Measurements from ENCODE around the gene GART.

The GART gene

DNA sequence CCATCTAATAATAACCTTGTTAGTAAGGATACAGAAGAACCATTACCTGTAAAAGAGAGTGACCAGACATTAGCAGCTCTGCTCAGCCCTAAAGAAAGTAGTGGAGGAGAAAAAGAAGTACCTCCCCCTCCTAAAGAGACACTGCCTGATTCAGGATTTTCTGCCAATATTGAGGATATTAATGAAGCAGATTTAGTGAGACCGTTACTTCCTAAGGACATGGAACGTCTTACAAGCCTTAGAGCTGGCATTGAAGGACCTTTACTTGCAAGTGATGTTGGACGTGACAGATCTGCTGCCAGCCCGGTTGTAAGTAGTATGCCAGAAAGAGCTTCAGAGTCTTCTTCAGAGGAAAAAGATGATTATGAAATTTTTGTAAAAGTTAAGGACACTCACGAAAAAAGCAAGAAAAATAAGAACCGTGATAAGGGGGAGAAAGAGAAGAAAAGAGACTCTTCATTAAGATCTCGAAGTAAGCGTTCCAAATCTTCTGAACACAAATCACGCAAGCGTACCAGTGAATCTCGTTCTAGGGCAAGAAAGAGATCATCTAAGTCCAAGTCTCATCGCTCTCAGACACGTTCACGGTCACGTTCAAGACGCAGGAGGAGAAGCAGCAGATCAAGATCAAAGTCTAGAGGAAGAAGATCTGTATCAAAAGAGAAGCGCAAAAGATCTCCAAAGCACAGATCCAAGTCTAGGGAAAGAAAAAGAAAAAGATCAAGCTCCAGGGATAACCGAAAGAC lies 12.5 kb upstream of the GART start:
- DNase-seq (ENCODE audit: low read depth in 2 of 3, low spot score in 1 of 3) = no peak

DNA sequence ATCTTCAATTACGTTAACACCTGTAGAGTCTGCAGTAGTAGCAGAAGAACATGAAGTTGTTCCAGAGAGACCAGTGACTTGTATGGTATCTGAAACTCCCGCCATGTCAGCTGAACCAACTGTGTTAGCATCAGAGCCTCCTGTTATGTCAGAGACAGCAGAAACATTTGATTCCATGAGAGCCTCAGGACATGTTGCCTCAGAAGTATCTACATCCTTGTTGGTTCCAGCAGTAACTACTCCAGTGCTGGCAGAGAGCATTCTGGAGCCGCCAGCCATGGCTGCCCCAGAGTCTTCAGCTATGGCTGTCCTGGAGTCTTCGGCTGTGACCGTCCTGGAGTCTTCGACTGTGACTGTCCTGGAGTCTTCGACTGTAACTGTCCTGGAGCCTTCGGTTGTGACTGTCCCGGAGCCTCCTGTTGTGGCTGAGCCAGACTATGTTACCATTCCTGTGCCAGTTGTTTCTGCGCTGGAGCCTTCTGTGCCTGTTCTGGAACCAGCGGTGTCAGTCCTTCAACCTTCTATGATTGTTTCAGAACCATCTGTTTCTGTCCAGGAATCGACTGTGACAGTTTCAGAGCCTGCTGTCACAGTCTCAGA lies 11.2 kb upstream of the GART start:
- no peak for DNase-seq (ENCODE audit: low read depth in 2 of 3, low spot score in 1 of 3)

DNA sequence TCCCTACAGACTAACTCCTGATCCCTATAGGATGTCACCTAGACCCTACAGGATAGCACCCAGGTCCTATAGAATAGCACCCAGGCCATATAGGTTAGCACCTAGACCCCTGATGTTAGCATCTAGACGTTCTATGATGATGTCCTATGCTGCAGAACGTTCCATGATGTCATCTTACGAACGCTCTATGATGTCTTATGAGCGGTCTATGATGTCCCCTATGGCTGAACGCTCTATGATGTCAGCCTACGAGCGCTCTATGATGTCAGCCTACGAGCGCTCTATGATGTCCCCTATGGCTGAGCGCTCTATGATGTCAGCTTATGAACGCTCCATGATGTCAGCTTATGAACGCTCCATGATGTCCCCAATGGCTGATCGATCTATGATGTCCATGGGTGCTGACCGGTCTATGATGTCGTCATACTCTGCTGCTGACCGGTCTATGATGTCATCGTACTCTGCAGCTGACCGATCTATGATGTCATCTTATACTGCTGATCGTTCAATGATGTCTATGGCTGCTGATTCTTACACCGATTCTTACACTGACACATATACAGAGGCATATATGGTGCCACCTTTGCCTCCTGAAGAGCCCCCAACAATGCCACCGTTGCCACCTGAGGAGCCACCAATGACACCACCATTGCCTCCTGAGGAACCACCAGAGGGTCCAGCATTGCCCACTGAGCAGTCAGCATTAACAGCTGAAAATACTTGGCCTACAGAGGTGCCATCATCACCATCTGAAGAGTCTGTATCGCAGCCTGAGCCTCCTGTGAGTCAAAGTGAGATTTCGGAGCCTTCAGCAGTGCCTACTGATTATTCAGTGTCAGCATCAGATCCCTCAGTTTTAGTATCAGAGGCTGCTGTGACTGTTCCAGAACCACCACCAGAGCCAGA lies 10.4 kb upstream of the GART start:
- DNase-seq (ENCODE audit: low read depth in 2 of 3, low spot score in 1 of 3) = no peak

DNA sequence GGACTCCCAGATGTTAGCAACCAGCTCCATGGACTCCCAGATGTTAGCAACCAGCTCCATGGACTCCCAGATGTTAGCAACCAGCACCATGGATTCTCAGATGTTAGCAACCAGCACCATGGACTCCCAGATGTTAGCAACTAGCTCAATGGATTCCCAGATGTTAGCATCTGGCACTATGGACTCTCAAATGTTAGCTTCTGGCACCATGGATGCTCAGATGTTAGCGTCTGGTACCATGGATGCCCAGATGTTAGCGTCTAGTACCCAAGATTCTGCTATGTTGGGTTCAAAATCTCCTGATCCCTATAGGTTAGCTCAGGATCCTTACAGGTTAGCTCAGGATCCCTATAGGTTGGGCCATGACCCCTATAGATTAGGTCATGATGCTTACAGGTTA lies 9.7 kb upstream of the GART start:
- no peak for DNase-seq (ENCODE audit: low read depth in 2 of 3, low spot score in 1 of 3)

DNA sequence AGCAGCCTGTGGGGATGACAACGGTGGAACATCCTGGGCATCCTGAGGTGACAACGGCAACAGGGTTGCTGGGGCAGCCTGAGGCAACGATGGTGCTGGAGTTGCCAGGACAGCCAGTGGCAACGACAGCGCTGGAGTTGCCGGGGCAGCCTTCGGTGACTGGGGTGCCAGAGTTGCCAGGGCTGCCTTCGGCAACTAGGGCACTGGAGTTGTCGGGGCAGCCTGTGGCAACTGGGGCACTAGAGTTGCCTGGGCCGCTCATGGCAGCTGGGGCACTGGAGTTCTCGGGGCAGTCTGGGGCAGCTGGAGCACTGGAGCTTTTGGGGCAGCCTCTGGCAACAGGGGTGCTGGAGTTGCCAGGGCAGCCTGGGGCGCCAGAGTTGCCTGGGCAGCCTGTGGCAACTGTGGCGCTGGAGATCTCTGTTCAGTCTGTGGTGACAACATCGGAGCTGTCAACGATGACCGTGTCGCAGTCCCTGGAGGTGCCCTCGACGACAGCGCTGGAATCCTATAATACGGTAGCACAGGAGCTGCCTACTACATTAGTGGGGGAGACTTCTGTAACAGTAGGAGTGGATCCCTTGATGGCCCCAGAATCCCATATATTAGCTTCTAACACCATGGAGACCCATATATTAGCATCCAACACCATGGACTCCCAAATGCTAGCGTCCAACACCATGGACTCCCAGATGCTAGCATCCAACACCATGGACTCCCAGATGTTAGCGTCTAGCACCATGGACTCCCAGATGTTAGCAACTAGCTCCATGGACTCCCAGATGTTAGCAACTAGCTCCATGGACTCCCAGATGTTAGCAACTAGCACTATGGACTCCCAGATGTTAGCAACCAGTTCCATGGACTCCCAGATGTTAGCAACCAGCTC lies 9.1 kb upstream of the GART start:
- no peak for DNase-seq (ENCODE audit: low read depth in 2 of 3, low spot score in 1 of 3)

DNA sequence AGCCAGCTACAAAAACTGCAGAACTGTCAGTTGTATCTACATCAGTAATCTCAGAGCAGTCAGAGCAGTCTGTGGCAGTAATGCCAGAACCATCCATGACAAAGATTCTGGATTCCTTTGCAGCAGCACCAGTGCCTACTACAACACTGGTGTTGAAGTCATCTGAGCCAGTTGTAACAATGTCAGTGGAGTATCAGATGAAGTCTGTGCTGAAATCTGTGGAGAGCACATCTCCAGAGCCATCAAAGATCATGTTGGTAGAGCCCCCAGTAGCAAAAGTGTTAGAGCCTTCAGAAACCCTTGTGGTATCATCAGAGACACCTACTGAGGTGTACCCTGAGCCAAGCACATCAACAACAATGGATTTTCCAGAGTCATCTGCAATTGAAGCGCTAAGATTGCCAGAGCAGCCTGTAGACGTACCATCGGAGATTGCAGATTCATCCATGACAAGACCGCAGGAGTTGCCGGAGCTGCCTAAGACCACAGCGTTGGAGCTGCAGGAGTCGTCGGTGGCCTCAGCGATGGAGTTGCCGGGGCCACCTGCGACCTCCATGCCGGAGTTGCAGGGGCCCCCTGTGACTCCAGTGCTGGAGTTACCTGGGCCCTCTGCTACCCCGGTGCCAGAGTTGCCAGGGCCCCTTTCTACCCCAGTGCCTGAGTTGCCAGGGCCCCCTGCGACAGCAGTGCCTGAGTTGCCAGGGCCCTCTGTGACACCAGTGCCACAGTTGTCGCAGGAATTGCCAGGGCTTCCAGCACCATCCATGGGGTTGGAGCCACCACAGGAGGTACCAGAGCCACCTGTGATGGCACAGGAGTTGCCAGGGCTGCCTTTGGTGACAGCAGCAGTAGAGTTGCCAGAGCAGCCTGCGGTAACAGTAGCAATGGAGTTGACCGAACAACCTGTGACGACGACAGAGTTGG lies 8.2 kb upstream of the GART start:
- no peak for DNase-seq (ENCODE audit: low read depth in 2 of 3, low spot score in 1 of 3)

DNA sequence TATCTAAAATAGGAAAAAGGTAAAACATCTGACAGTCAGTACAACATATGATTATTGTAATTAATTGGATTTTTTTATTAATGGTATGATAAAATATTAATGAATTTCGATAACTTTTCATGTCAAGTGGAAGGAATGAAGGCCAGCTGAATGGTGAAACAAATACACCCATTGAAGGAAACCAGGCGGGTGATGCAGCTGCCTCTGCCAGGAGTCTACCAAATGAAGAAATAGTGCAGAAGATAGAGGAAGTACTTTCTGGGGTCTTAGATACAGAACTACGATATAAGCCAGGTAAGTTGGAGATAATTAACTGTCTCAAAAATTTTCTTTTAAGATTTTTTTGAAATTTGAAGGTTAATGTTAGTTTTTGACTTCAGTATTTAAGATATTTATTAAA lies 4.2 kb upstream of the GART start:
- DNase-seq (ENCODE audit: low read depth in 2 of 3, low spot score in 1 of 3) = no peak

DNA sequence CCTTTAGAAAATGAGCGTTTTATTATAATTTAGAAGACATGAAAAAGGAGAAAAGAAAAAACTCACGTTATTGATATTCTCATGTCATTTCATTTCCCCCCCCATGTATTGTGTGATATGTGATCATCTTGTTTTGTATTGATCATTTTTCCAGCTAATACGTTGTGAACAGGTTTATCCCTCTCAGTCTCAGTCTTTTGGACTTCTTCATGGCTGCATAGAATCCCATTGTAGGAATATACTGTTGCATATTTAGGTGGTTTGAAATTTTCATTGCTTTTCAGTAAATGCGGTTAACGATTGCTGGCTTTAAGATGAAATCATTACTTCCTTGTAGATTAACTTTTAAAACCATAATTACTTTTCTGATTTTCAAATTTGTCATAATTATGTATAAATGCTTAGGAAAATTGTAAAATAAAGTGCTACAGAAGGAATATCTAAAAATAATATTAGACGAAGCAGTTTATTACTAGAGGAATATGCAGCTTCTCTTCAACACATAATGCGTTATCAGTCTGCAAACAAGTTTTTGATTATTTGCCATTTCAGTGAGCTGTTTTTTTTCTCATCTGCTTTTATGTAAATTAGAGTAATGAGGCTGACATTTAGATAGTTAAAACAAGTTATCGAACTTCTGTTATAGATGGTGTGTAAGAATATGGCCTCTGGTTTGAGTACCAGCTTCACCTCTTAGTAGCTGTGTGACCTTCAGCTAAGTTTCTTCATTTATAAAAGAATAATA lies 2.7 kb upstream of the GART start:
- DNase-seq (ENCODE audit: low read depth in 2 of 3, low spot score in 1 of 3) = no peak

DNA sequence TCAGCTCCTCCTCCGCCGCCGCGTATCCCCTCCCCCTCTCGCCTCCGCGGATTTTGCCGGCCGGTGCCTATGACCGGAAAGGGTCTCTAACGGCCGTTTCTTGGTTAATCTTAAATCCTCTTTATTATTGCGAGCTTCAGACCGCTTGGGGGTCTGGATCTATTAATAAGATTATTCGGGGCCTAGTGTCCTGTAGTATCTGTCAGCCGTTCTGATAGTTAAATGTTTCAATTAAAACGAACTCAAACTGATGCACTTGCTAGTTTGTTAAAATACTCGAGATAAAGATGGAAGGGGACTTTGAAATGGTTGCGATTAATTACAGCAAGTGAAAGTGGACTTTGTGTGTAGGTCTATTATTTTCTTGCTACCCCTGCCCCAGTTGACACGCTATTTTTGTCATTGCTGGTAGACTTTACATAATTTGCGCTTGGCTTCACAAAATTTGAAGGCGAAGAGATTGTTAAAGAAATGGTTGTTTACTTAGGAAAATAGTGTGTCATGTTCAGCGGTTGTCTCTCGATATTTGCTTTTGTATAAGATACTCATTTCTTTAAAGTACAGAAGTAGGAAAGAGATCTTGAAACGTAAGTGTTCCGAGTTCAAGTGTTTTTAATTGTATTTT lies 1.7 kb upstream of the GART start:
- peak; percentile 57 to 75 (median 70) for DNase-seq (ENCODE audit: low read depth in 2 of 3, low spot score in 1 of 3)

DNA sequence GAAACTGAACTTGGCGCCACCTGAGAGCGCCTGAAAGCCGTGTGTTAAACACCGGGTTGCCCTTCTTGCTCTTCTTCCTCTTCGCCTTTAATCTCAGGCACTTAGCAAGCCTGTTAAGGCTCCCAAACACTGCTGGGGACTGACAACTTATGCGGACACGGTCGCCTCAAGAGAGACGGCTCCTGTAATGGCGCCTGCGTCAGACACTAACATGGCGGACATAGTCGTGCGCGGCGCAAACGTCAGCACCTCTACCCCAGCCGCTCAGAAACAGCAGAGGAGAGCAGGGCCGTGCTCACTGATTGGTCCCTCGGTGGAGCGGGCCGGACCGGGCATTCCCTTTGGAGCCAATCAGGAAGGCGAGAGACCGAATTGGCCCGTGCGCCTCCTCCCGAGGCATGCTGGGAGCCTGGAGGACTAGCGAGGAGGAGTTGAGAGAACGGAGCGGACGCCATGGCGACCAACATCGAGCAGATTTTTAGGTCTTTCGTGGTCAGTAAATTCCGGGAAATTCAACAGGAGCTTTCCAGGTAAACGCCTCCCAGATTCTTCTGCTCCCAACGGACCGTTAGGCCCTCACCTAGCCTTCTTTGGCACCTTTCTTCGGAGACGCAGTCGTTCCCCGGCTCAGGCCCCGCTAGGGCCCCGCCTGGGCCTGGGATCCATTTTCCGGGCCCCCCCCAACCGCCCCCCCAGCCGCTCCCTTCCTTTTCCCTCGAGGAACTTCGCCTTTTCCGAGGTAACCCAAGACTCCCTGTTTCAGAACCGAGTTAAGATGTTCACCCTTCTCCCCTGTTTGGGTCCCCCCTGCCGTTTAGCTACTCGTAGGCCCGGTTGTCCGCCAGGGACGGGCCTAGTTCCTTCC lies 955 bp upstream of the GART start, which contains the start of gene SON:
TSS of gene SON (plus strand) at position 399 of the 865 bp plus-strand sequence. CDS start at position 454, 55 bp downstream.
- peak; percentile 90 to 98 (median 97) for DNase-seq (ENCODE audit: low read depth in 2 of 3, low spot score in 1 of 3)

DNA sequence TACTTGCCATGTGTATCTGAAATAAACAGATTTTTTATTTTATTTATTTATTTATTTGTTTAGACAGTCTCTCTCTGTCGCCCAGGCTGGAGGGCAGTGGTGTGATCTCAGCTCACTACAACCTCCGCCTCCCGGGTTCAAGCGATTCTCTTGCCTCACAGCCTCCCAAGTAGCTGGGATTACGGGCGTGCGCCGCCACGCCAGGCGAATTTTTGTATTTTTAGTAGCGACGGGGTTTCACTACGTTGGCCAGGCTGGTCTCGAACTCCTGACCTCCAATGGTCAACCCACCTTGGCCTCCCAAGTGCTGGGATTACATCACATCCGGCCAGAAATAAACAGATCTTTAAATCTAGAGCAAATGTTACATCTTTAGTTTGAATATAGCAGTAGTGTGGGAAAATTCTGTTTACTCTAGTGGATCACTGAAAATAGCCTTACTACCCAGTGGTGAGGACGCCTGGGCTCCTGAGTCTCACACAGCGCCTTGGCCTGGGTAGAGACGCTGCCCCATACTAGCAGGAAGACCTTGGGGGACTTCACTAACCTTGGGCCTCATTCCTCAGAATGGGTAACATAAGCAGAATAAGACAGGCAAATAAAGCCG lies 709 bp downstream of the GART start:
- peak in 1 of 3 donors; percentile 15 for DNase-seq (ENCODE audit: low read depth in 2 of 3, low spot score in 1 of 3)

DNA sequence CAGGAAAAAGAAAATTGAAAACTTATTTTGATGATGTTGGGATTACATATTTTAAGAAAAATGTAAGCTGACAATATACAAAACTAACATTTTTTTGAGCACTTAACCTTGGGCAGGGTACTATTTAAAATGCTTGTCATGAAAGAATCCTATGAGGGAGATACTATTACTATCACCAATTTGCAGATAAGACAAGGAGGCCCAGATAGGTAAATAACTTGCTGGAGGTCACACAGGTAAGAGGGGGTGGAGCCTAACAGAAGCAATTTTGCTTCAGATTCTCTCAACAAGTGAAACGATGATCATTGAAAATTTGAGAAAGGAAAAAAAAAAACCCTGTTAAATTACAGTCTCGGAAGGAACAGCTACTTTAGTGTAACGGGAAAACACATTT lies 1.2 kb downstream of the GART start:
- DNase-seq (ENCODE audit: low read depth in 2 of 3, low spot score in 1 of 3) = no peak

DNA sequence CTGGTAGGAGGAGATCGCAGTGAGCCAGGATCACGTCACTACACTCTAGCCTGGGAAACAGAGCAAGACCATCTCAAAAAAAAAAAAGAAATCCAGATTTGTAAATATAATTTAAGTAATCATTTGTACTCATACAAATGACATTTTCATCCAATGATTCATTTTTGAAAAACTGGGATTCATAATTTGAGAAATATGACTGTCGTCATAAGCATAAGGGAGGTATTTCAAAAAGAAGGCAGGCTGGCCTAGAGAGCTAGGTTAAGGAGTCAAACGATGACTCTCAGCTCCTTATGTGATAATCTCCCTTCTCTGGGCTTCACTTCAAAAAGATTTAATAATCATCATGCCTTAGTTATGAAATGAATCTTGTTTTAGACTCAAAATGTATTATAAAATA lies 2.3 kb downstream of the GART start:
- DNase-seq (ENCODE audit: low read depth in 2 of 3, low spot score in 1 of 3) = no peak

DNA sequence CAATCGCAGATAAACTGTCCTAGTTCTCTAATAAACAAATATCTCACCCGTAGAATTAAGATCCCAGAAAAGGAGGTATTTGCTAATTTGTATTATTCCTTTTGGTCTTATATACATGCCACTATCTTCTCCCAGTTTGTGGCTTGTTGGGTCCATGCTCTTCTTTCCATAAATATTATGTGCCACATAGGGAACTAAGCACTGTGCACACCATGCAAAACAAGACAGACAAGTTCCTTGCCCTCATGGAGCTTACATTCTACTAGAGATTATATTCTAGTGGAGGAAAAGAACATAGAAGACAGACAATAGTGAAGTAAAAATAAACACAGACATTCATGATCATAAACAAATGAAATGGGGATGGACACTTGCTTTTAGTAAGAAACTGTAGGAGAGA lies 4.7 kb downstream of the GART start:
- DNase-seq (ENCODE audit: low read depth in 2 of 3, low spot score in 1 of 3) = no peak

DNA sequence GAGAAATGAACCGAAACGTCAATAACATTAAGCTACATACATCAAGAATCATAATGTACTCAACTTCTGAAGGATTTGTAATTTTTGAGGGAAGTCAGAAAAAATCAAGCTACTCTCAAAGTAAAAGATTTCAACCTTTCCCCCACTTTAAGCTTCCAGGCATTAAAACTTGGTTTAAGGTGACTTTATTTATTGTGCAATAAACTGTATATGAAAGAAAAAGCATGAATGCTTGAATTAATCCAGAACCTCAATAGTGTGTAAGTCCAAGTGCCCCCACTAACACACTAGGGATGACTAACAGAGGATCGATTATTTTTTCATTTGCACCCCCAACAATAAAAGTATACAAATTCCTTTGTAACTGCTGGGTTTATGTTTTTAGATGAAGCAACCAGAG lies 10.9 kb downstream of the GART start:
- no peak for DNase-seq (ENCODE audit: low read depth in 2 of 3, low spot score in 1 of 3)

DNA sequence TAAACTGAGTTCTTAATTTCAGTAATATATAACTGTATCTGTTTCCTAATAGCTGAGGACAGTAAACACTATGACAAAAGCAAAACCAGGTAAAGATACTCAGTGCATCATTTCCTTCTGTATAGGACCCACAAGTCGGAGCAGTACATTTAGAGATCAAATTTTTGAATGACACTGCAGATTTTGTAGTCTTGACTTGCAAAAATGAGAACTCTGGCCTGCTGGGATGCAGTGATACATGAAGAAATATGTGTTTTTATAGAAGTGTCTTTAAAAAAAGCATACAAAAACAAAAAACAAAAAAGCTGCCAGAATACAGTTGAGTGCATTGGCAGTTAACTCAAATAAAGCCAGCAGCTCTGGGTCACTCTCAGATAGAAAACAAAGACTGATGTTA lies 19.0 kb downstream of the GART start:
- DNase-seq (ENCODE audit: low read depth in 2 of 3, low spot score in 1 of 3) = no peak

DNA sequence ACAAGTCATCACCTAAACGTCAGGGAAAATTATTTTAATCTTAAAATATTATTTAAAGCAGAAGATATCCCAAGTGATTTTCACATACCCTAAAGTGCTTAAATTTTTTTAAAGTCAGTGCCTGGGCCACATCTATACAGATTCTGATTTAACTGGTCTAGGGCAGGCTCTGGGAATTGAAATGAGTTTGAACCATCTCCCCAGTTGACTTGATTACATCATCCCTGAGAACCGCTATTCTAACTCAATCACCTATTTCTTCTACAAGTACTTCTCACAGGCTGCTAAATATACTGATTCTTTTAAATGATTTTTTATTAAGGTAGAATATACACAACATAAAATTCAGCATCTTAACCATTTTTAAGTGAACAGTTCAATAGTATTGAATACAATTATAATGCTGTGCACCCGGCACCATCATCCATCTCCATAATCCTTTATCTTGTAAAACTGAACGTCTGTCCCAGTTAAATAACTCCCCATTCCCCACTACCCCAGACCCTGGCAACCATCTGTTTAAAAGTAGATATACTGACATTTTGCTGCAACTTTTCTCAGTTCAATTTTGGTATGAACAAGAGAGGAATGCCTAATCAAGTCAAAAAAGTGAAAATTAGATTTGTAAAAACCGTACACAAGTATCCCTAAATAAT lies 19.5 kb downstream of the GART start:
- DNase-seq (ENCODE audit: low read depth in 2 of 3, low spot score in 1 of 3) = no peak
